ENCODE results near the gene STARD3.

- no peak for TF ChIP-seq CTCF (IDR thresholded peaks at IDR 0.05)
- no peak for TF ChIP-seq POLR2A (IDR thresholded peaks at IDR 0.05)
Measured at GRCh38 chr17:39677072-39677471, 40.1 kb downstream of the STARD3 start.

All from right lobe of liver (tissue), 4 donors.